NOMO-1 treated with dmso at 0.1 percent for 144 hours (cell line): Measurements from ENCODE around the gene CIDEA.
A peak's percentile ranks its signal among the peaks of the same experiment; 100 is the strongest.

Experiments
- DNase-seq: peaks from one replicate; lab custom pipeline; 2025; ENCODE audit not compliant: unreplicated experiment; lab: John Stamatoyannopoulos, UW

The CIDEA gene

GRCh38 chr18:12296457-12296856 lies 42.3 kb downstream of the CIDEA start:
- no peak for DNase-seq

DNA sequence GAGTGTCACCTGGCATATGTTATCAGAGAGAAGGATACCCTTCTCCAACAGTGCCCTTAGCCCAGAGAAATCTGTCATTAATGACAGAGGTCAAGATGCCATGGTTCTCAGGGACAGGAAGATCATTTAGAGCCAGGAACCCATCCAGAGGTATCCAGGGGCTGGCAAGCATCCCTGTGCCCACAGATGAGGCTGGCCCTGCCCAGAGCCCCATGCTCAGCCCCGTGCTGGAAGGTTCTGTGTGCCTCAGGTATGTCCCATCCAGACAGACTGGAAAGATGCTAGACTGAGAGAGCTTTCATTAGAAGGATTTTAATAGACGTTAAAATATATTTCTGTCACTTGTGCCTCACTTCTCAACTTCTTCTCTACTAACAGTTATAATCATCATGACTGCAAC lies 45.7 kb downstream of the CIDEA start:
- DNase-seq: no peak

DNA sequence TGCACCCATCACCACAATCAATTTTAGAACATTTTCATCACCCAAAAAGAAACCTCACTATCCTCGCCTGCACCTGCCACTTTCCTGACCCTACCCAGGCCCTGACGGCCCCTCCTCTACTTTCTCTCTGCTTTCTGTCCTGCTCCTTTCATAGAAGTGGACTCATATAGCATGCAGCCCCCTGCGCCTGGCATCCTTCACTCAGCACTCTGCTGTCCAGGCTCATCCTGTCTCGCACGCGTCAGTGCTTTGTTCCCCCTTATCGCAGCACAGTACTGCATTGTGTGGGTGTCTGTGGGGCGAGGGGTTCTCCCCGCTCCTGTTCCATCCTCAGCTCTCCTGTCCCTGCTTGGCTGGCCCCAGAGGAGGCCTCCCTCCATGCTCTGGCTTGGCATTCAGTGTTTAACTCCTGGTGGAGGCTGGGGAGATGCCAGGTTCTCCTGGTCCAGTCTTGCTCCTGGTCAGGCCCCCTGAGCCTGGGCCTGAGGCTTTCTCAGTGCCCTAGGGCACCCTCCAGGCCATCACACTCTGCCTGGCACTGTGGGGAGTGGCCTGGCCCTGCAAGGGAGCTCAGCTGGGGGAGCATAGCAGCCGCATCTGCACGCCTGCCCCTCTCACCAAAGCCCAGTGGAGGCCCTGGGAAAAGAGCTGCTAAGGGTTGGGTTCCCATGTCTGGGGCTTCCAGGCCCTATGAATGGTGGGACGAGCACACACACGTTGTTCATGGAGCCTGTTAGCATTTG lies 47.3 kb downstream of the CIDEA start:
- DNase-seq: no peak

GRCh38 chr18:12302391-12303147 lies 48.4 kb downstream of the CIDEA start:
- no peak for DNase-seq

- DNase-seq: no peak
Observed at GRCh38 chr18:12304351-12305210, 50.4 kb downstream of the CIDEA start.

GRCh38 chr18:12305211-12305610 lies 51.0 kb downstream of the CIDEA start:
- DNase-seq: no peak

DNA sequence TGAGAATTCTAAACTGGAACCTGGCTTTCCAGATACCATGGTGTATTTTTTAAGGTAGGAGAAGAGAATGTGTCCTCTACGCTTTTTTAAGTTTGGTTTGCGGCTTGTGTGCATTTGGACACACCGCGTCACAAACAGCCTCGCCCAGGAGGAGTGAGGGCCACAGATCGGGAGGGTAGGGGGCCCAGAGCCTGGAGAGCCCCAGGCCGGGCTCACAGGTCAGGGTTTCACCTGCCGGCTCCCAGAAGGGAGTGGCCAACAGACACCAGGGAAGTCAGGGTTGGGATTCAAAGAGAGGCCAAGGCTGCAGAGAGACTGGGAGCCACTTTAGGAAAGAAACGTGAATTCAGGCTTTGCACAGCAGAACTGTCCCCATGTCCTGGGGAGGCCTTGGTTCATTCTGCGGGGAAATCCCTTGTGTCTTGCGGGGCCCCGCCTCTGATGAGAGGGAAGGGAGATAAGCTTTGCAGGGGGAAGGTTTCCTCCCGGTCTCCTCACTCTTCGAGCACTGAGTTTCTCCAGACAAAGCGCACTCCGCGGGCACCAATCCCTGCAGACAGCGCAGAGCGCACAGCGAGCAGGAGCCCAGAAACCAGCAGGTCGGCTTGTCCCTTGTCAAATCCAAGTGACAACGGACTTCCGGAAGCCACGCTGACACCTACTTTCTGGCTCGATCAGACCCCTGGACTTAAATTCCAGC lies 51.9 kb downstream of the CIDEA start:
- DNase-seq: no peak

DNA sequence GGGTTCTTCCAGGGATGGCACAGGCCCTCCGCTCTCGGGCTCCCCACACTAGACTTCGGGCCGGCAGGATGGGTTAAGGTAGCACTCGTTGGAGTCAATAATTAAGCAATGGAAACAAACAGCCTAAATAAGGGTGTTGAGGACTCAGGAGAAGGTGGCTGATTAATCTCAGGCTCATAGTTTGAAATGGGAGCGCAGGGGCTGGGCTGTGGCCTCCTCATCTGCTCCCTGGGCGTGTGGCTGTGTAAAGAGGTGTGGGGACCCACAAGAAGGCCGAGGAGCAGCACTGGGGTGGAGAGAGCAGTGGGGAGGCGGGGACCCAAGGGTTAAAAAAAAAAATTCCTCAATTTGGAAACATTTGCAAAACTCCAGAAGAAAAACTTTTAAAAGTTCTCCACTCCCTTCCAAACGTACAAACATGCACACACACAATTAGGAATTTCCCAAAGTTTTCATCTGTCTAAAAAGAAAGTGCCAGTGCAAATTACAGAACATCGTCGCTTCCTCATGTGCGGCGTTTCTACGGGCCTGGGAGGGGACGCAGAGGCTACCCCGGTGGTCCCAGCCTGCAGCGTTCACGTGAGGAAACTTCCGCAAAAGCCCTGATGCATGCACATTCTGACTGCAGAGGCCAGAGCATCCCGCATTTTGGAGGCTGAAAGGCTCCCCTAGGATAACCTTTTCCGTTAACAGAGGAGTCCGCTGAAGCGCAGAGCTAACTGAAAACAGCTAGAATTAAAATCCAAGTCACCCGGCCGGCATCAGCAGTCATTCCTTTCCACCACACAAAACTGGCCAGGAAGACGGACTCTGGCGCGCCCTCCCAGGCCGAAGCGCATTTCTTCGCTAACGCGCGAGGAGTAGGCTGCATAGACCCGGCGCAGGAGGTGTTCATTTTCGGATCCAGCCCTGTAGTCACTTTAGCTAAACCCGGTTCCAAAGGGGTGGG lies 52.9 kb downstream of the CIDEA start:
- no peak for DNase-seq

GRCh38 chr18:12307701-12308385 lies 53.7 kb downstream of the CIDEA start, which contains the start of gene TUBB6:
TUBB6 (plus strand) TSS chr18:12308241; CDS start chr18:12308293, 52 bp downstream.
- peak; percentile 58 for DNase-seq

- DNase-seq: peak; percentile 46
Observed at GRCh38 chr18:12308386-12309100, 54.4 kb downstream of the CIDEA start.

- no peak for DNase-seq
Observed at GRCh38 chr18:12309683-12310198, 55.6 kb downstream of the CIDEA start.

GRCh38 chr18:12310762-12311161 lies 56.6 kb downstream of the CIDEA start:
- DNase-seq: no peak

GRCh38 chr18:12312976-12313375 lies 58.8 kb downstream of the CIDEA start:
- DNase-seq: no peak

GRCh38 chr18:12313530-12314245 lies 59.5 kb downstream of the CIDEA start:
- no peak for DNase-seq

DNA sequence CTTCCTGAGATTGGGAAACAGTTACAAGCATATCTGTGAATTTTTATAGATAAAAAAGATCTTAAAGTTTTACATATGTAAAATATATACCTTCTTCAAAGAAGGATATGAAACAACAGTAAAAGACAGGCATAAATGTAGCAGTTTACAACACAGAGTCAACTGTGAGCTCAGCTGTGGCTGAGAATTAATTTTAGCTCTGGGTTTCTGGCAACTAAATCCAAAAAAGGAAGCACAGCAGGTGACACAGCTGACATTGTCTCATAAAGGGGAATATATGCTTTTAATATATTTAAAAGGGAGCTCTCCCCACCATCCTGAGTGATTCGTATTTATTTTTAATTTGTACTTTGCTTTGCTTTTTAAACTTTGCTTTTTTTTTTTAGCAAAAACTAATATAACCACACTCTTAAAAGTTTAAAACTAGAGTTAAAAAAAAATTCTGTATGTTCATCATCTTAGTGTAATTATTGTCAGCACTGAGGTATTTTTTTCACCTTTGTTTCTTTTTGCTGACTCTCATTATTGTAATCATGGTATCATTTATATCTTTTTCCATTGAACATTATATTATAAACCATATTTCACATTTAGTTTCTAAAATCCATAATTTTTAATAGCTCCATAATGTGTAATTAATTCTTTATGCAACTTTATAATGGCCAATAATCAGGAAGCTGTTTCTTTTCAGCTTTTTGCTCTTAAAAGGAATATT lies 60.6 kb downstream of the CIDEA start:
- DNase-seq: no peak

- DNase-seq: no peak
Observed at GRCh38 chr18:12315490-12315889, 61.3 kb downstream of the CIDEA start.

DNA sequence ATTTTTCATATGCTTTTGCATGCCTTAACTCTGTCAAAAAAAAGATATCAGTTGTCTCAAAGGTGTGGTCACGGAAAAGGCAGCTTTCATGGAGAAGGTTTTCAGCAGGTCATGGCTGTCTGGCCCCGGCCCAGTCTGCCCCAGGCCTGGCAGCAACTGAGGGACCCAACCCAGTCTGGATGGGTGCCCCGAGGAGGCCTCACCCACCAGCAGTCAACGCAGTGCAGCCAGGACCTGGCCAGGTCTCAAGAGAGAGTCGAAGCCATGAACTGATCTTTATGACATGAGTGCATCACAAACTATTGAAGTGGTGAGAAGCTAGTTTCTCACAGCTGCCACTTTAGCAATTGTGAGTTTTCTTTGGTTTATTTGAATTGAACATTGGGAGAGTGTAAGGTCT lies 61.8 kb downstream of the CIDEA start:
- DNase-seq: no peak
